ENCODE measurements around the gene SLC45A2.
A peak's percentile ranks its signal among the peaks of the same experiment; 100 is the strongest.
"Not testable (repeated sequence)": the region's sequence is repeated elsewhere in the genome, so short reads cannot be mapped to it uniquely, and the experiment has no call there.

The SLC45A2 gene

DNA sequence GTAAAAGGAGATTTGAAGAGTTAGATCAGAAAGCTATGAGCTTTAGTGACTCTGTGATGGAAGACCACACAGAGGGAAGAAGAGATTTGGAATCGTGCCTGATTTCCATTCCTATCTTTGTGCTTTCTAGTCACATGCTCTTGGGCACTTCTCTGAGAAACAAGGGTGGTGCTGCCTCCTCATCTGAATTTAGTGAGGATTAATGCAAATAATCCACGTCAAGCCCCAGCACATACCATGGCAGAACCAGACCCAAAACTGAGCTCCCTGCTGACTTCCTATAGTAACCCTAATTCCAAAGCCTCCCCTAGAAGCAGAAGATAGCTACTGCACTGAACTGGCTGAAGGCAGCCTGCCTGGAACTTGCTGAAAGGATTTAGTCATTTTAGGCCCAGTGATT lies 17.7 kb downstream of the SLC45A2 start:
- DNase-seq (ENCODE audit: low spot score) = no peak

DNA sequence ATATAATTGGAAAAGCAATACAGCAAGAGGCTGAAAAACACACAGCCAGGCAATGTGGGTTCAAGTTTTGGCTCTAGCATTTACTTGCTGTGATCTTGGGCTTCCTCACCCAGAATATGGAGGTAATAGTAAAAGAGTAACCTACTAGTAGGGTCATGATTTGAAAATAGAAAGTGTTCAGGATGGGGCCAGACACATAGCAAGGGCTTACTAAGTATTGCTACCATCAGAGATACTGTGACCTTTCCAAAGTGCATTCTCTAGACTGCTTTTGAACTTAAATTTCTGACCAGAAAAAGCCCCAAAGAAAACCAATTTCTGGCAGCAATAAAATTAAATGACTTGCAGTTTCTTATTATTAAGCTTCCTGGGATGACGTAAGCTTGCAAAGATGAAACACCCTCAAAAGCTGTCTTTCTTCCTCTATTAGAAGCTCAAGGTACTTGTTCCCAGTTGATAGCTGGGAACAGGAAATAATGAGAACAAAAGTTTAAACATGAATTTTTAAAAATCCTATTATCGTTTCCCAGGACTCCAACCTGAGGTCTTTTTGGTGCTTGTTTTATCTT lies 20.3 kb downstream of the SLC45A2 start:
- DNase-seq (ENCODE audit: low spot score) = no peak

- no peak for DNase-seq (ENCODE audit: low spot score)
Observed at GRCh38 chr5:33958176-33958575, 26.3 kb downstream of the SLC45A2 start.

DNA sequence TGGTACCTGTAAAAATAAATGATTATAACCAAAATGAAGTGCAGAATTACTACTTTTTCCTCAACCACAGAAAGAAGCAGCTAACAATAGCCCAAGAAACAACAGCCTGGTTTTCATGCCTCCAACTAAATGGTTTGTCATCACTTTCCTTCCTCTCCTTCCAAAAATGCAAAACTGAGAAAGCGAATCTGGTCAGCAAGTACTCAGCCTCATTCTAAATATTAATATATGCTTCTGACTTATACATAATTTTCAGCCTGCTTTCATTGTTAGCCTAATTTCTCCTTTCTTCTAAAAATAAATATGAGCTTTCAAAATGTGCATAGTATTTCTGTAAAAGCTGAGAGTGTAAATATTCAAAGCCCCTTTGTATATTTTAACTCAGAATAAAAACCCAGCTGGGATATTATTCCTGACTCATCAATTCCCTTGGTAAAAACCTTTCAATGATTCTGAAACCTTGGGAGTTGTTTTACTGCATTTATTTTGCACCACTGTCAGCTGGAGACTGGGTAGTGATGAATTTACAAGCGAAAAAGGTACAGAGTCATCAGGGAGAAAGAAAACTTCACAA lies 26.8 kb downstream of the SLC45A2 start:
- DNase-seq (ENCODE audit: low spot score) = no peak

DNA sequence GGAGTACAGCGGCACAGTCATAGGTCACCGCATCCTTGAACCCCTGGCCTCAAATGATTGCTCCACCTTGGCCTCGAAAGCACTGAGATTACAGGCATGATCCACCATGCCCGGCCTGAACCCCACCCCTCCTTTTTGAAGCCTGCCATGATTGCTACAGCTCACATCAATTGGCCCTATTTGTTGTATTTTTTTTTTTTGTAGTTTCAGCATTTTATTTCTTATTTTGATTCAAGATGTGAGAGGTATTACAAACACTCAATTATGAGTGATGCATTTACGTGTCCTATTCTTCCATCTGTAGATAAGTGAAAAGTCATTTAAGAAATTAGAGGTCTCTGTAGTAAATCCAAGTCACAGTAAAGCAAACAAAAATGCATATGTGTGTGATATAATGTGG lies 32.3 kb downstream of the SLC45A2 start:
- not testable (repeated sequence) for DNase-seq (ENCODE audit: low spot score)

DNA sequence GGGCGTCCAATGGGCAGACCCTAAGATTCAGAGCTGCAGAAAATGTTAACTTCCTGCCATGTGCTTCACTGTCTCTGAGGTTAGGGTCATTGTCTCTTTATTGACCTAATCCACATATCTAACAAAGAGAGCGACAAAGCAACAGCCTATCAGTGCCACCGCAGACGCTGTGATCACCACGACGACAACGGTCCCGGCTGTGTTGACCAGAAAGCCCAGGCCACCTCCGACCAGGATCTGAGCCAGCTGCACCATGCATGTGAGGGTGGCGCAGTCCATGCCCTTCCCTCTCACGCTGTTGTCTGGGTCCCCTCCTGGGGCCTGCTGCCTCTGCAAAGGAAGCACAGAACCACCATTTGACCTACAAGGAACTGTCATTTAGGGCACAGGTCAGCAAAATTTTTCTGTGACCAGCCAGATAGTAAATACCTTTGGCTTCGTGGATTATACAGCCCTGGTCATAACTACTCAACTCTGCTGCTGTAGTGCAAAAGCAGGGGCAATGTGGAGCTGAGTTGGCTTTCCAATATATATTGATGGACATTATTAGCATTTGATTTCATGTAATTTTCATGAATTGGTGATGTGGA lies 39.9 kb downstream of the SLC45A2 start:
- no peak for DNase-seq (ENCODE audit: low spot score)

DNA sequence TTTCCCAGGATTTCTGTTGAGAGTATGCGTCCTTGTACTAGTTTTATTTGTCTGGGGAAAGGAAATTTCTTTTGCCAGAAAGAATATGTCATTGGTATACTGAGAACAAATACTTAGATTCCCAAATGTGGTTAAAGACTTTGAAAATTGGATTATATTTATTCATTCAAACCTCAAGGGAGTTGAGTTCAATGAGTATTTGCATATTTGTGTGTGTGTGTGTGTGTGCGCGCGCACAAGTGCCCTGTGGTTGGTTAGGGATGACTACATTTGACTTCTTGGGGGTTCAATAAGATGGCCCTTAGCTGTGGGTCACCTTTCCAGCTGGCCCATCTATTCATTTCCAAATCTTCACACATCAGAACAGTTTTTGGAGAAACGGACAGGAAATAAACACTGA lies 43.4 kb downstream of the SLC45A2 start:
- no peak for DNase-seq (ENCODE audit: low spot score)

- no peak for DNase-seq (ENCODE audit: low spot score)
Observed at GRCh38 chr5:33939556-33940262, 44.8 kb downstream of the SLC45A2 start.

DNA sequence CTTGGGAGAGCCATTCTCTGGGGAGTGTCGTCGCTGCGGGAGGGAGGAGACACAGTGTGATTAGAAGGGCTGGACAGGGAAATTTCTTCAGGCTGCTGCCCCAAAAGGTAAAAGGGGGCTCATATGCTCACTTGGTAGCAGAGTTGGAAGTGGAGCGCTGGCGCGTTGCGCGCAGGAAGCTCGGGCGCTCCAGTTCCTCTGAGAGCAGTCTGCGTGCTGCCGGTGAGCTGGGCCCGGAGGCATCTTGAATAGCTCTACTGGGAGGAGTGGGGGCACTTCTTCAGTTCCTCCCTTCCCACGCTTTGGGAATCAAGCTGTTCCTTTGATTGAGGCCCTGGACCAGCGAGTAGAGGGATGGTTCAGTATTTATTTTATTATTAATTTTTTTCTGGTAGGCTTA lies 45.6 kb downstream of the SLC45A2 start:
- DNase-seq (ENCODE audit: low spot score) = no peak

- DNase-seq (ENCODE audit: low spot score) = no peak
Observed at GRCh38 chr5:33938507-33938796, 46.0 kb downstream of the SLC45A2 start.

DNA sequence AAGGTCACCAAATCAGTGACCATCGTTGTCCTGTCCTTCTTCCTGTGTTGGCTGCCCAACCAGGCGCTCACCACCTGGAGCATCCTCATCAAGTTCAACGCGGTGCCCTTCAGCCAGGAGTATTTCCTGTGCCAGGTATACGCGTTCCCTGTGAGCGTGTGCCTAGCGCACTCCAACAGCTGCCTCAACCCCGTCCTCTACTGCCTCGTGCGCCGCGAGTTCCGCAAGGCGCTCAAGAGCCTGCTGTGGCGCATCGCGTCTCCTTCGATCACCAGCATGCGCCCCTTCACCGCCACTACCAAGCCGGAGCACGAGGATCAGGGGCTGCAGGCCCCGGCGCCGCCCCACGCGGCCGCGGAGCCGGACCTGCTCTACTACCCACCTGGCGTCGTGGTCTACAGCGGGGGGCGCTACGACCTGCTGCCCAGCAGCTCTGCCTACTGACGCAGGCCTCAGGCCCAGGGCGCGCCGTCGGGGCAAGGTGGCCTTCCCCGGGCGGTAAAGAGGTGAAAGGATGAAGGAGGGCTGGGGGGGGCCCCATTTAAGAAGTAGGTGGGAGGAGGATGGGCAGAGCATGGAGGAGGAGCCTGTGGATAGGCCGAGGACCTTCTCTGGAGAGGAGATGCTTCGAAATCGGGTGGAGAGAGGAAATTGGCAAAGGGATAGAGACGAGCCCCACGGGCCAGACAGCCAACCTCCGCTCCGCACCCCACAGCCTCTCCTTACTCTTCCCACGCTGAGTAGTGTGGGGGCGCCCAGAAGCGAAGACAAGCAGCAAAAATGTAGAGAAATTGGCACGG lies 46.6 kb downstream of the SLC45A2 start:
- no peak for DNase-seq (ENCODE audit: low spot score)

DNA sequence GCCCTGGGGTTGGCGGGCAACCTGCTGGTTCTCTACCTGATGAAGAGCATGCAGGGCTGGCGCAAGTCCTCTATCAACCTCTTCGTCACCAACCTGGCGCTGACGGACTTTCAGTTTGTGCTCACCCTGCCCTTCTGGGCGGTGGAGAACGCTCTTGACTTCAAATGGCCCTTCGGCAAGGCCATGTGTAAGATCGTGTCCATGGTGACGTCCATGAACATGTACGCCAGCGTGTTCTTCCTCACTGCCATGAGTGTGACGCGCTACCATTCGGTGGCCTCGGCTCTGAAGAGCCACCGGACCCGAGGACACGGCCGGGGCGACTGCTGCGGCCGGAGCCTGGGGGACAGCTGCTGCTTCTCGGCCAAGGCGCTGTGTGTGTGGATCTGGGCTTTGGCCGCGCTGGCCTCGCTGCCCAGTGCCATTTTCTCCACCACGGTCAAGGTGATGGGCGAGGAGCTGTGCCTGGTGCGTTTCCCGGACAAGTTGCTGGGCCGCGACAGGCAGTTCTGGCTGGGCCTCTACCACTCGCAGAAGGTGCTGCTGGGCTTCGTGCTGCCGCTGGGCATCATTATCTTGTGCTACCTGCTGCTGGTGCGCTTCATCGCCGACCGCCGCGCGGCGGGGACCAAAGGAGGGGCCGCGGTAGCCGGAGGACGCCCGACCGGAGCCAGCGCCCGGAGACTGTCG lies 47.3 kb downstream of the SLC45A2 start:
- DNase-seq (ENCODE audit: low spot score) = no peak

GRCh38 chr5:33936381-33937016 lies 48.0 kb downstream of the SLC45A2 start, which contains the start of gene RXFP3:
TSS of gene RXFP3 (plus strand) at chr5:33936386. CDS start at chr5:33936741, 355 bp downstream.
- DNase-seq (ENCODE audit: low spot score) = peak; percentile 58

GRCh38 chr5:33936004-33936380 lies 48.5 kb downstream of the SLC45A2 start:
- peak; percentile 88 for DNase-seq (ENCODE audit: low spot score)

DNA sequence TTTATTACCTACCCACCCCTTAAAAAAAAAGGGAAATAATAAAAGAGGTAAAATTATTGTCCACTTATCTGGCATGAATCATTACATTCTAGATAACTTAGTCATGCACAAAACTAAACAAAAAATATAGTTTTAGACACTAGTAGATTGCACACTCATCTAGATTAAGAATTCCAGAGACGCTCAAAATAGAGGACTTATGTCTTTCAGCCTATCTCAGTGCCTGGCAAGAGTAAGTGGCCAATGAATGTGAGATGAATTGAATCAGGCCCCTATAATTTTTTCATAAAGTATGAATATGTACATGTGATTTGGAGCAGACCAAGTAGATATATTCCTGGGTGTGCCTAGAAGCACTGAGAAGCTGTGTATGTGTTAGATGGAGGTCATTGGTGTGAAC lies 50.3 kb downstream of the SLC45A2 start:
- no peak for DNase-seq (ENCODE audit: low spot score)

DNA sequence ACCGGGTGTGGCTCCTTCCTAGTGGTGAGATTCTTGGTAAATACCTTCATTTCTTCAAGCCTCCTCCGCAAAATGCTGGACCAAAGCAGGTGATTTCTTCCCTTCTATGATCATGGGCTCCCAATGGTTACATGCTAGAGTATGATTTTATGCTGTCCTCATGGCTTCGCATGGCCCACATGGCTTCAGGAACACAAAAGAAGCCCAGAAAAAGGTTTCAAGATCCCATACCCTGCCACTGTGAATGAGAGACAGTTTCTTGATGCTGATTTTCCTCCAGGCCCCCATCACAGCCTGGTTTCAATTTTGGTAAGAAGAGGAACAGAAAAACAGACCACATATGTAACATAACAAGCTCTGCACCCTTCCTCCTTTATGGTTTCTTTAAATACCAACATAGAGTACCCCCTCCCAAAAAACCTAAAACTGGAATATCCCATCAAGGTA lies 50.7 kb downstream of the SLC45A2 start:
- DNase-seq (ENCODE audit: low spot score) = no peak

DNA sequence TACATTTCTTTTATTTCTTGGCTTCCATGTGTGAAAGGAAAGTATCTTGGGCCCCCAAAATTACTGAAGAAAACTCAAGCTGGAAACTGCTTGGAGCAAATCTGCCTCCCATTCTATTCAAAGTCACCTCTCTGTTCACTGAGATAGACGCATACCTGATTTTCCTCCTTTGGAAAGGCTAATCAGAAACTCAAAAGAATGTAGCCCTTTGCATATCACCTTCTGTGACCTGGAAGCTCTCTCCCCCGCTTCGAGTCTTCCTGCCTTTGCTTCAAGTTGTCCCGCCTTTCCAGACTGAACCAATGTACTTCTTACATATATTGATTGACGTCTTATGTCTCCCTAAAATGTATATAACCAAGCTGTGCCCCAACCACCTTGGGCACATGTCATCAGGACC lies 53.4 kb downstream of the SLC45A2 start:
- DNase-seq (ENCODE audit: low spot score) = no peak

GRCh38 chr5:33929925-33930690 lies 54.4 kb downstream of the SLC45A2 start:
- no peak for DNase-seq (ENCODE audit: low spot score)

- no peak for DNase-seq (ENCODE audit: low spot score)
Observed at GRCh38 chr5:33928283-33928682, 56.2 kb downstream of the SLC45A2 start.

DNA sequence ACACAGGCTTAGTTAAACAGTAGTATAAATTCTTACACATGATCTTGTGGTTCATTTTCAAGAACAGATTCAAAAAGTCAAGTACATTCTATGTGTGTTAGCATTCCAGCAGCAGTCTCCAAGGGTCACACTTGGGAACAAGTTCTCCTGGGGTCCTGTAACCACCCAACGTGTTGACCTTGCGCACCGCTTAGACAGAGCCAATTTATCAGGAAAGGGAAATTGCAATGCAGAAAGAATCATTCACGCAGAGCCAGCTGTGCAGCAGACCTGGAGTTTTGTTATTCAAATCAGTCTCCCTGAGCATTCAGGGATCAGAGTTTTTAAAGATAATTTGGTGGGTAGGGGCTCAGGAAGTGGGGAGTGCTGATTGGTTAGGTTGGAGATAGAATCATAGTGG lies 56.8 kb downstream of the SLC45A2 start:
- no peak for DNase-seq (ENCODE audit: low spot score)

GRCh38 chr5:33925278-33925677 lies 59.2 kb downstream of the SLC45A2 start:
- DNase-seq (ENCODE audit: low spot score) = no peak

Measured in iPS-NIHi11 (cell line).